NCI-H1436 treated with DMSO at 0.1 percent for 48 hours (cell line): ENCODE measurements around the gene ISG15.

Experiments used
- DNase-seq: peaks from one replicate; lab custom pipeline; 2025; lab: John Stamatoyannopoulos, UW

Gene ISG15

GRCh38 chr1:1013105-1013921 lies at the start of gene ISG15:
Gene ISG15 (plus strand): TSS chr1:1013497. CDS start chr1:1013574, 77 bp downstream.
- peak; percentile 7 for DNase-seq

- DNase-seq: no peak
These were observed 49.4 kb upstream of the ISG15 start for GRCh38 chr1:963746-964525.

- no peak for DNase-seq
These were observed 48.4 kb upstream of the ISG15 start for GRCh38 chr1:964691-965525.

- DNase-seq: no peak
These were observed 47.7 kb upstream of the ISG15 start for GRCh38 chr1:965526-966134.

GRCh38 chr1:966135-966703 lies 47.1 kb upstream of the ISG15 start, which contains the start of gene PLEKHN1:
Gene PLEKHN1 (plus strand): TSS chr1:966482. CDS start chr1:966532, 50 bp downstream.
- no peak for DNase-seq

- DNase-seq: no peak
These were observed 46.5 kb upstream of the ISG15 start for GRCh38 chr1:966704-967300.

- DNase-seq: no peak
These were observed 45.6 kb upstream of the ISG15 start for GRCh38 chr1:967466-968343.

GRCh38 chr1:969260-969855 lies 43.9 kb upstream of the ISG15 start:
- DNase-seq: no peak

GRCh38 chr1:970242-970972 lies 42.9 kb upstream of the ISG15 start:
- no peak for DNase-seq

GRCh38 chr1:970973-971730 lies 42.1 kb upstream of the ISG15 start:
- no peak for DNase-seq

GRCh38 chr1:971751-972506 lies 41.4 kb upstream of the ISG15 start:
- DNase-seq: no peak

GRCh38 chr1:972726-973458 lies 40.4 kb upstream of the ISG15 start:
- DNase-seq: no peak

- no peak for DNase-seq
These were observed 39.6 kb upstream of the ISG15 start for GRCh38 chr1:973459-974292.

GRCh38 chr1:974293-974640 lies 39.0 kb upstream of the ISG15 start:
- DNase-seq: no peak

- no peak for DNase-seq
These were observed 38.5 kb upstream of the ISG15 start for GRCh38 chr1:974687-975328.
